Esophagus squamous epithelium (tissue), 4 donors: ENCODE data around the gene PHC2.

Experiments
- POLR2A ChIP-seq, 4 donors: fragments of 450-650 bp; IDR thresholded peaks; one replicate each; pipeline ENCODE4 v1.6.1; 2017; ENCODE audit warnings: antibody characterized with exemption in 4 of 4, mild to moderate bottlenecking in 4 of 4, moderate library complexity in 3 of 4
- TF ChIP-seq, protein P1 (sequence below), 6 experiments: fragments of 450-650 bp in 4 of 6; fragments of 200-600 bp in 2 of 6; sonication (generic) in 2 of 6; IDR thresholded peaks; one replicate each; pipeline ENCODE4 v1.5.1; 2016 to 2019; ENCODE audit warnings: antibody characterized with exemption in 6 of 6, mild to moderate bottlenecking in 4 of 6, moderate library complexity in 4 of 6

DNA sequence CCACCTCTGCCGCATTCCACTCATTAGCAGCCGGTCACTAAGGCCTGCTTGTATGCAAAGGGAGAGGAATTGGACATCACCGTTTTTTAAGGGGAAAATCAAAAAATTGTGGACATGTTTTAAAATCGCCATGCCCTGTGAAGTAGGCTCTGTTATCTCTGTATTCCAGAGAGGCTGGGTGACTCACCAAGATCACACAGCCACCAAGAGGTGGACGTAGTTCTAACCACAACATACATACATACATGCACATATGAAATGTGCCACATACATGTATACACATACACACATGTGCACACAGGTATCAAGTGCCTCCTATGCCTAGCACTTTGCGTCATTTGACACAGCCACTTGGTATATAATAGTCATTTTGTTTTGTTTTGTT is 25.6 kb upstream of the PHC2 start:
- TF ChIP-seq, protein P1, sequence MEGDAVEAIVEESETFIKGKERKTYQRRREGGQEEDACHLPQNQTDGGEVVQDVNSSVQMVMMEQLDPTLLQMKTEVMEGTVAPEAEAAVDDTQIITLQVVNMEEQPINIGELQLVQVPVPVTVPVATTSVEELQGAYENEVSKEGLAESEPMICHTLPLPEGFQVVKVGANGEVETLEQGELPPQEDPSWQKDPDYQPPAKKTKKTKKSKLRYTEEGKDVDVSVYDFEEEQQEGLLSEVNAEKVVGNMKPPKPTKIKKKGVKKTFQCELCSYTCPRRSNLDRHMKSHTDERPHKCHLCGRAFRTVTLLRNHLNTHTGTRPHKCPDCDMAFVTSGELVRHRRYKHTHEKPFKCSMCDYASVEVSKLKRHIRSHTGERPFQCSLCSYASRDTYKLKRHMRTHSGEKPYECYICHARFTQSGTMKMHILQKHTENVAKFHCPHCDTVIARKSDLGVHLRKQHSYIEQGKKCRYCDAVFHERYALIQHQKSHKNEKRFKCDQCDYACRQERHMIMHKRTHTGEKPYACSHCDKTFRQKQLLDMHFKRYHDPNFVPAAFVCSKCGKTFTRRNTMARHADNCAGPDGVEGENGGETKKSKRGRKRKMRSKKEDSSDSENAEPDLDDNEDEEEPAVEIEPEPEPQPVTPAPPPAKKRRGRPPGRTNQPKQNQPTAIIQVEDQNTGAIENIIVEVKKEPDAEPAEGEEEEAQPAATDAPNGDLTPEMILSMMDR (IDR thresholded peaks at IDR 0.05) = no peak
- no peak for TF ChIP-seq POLR2A (IDR thresholded peaks at IDR 0.05)
